HG03565 (cell line): ENCODE results near the gene MUS81.
"Not testable (repeated sequence)": the region's sequence is repeated elsewhere in the genome, so short reads cannot be mapped to it uniquely, and the experiment has no call there.

Experiments used
- ATAC-seq: cut with Tn5 transposase; IDR thresholded peaks from one replicate; pipeline ENCODE4 v1.9.1; 2021; ENCODE audit warnings: mild to moderate bottlenecking, moderate library complexity; ENCODE audit not compliant: unreplicated experiment

MUS81 gene, protein sequence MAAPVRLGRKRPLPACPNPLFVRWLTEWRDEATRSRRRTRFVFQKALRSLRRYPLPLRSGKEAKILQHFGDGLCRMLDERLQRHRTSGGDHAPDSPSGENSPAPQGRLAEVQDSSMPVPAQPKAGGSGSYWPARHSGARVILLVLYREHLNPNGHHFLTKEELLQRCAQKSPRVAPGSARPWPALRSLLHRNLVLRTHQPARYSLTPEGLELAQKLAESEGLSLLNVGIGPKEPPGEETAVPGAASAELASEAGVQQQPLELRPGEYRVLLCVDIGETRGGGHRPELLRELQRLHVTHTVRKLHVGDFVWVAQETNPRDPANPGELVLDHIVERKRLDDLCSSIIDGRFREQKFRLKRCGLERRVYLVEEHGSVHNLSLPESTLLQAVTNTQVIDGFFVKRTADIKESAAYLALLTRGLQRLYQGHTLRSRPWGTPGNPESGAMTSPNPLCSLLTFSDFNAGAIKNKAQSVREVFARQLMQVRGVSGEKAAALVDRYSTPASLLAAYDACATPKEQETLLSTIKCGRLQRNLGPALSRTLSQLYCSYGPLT

DNA sequence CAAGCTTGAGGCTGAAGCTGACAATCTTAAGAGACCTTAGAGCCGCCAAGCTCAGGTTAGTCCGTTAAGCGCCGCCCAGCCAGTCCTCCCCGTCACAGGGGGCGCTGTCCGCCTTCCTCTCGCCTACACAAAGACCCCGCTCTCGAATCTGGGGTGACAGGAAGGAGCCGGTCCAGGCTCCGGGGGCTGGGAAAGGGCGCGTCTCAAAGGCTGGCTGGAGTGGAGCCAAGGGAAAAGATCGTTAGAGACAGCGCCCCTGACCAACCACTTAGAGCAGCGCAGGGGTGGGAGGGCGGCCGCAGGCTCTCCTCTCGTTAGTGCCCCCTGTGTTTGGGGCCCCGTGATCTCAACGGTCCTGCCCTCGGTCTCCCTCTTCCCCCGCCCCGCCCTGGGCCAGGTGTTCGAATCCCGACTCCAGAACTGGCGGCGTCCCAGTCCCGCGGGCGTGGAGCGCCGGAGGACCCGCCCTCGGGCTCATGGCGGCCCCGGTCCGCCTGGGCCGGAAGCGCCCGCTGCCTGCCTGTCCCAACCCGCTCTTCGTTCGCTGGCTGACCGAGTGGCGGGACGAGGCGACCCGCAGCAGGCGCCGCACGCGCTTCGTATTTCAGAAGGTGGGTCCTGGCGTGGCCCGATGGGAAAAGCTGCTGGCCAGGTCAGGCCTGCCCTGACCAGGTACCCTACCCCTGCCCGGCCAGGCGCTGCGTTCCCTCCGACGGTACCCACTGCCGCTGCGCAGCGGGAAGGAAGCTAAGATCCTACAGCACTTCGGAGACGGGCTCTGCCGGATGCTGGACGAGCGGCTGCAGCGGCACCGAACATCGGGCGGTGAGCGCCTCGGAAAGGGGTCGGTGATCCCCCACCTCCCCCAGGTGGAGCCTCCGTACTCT, at the start of gene MUS81:
Gene MUS81 (plus strand): TSS at position 156 of the 887 bp plus-strand sequence. CDS start 321 bp downstream, at position 477.
- no peak for ATAC-seq

DNA sequence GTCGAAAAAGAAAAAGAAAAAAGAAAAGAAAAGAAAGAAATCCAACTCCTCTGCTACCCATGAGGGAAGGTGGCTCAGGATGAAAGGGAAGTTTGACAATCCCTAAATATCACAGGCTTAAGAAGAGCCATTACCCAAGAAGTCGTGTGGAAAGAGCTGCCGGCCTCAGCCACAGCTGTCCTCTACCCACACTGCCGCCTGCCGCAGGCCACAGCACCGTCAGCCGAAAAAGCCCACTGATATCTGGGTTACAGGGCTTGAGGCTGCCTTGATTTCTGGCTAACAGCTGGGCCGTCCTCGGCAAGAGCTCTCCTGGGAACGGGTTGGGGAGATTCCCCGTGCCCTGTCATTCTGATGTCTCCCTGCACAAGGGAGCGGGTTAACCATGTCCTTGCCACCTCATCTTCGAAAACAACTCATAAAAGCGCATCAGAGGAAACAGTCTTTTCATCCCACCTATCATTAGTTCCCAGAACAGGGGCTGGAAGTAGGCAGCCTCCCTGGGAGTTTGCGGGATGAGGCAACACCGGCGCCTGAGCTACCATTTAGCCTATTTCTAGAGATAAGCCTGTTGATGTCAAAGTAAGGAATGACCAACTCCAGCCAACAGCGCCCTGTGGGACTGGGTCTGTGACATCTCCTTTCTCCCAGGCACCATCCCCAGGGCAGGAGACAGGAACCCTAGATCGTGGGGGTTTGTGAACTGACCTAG, 48.3 kb upstream of the MUS81 start:
- no peak for ATAC-seq

- no peak for ATAC-seq
These were observed 45.9 kb upstream of the MUS81 start for GRCh38 chr11:65814131-65814985.

DNA sequence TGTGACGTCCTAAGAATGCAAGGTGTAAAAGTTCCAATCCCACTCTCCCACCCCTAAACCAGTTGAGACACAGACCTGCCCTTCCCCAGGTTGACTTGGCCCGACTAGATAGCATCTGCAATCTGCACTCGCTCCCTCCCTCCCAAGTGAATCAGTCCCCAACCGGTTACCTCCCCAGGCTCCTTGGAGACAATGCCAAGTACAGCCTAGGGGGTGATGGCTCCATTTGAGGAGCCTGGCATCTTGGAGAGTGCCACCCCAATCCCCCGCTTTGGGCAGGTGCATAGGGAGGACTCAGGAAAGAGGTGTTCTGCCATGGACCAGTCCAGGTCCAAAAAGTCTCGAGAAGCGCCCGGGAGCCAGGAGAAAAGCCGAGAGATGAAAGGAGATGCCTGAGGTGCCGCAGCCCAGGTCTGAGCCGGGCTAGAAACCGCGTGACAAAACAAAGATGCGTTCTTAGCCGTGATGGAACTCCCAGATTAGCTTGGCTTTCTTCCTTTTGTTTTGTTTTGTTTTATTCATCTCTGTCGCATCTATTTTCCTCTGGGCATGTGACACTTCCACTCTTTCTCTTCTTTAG, 45.2 kb upstream of the MUS81 start:
- ATAC-seq, result no peak

DNA sequence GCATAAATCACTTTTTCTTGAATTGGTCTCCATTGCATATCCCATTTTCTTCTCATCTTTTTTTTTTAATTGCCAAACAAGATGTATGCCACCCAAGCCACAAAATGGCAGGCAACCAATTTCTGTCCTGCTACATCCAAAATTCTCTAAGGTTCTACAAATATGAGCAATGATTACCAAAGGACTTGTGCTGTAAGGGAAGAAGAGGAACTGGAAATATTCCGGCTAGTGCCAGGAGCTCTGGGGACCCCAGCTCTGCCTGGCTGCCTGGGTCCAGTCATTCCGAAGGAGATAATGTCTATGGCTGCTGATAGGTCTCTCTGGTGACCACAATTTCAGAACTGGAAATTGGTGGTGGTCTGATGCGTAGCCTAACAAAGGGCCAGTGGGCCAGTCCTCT, 43.5 kb upstream of the MUS81 start:
- ATAC-seq, result no peak

- no peak for ATAC-seq
These were observed 42.9 kb upstream of the MUS81 start for GRCh38 chr11:65817312-65817834.

DNA sequence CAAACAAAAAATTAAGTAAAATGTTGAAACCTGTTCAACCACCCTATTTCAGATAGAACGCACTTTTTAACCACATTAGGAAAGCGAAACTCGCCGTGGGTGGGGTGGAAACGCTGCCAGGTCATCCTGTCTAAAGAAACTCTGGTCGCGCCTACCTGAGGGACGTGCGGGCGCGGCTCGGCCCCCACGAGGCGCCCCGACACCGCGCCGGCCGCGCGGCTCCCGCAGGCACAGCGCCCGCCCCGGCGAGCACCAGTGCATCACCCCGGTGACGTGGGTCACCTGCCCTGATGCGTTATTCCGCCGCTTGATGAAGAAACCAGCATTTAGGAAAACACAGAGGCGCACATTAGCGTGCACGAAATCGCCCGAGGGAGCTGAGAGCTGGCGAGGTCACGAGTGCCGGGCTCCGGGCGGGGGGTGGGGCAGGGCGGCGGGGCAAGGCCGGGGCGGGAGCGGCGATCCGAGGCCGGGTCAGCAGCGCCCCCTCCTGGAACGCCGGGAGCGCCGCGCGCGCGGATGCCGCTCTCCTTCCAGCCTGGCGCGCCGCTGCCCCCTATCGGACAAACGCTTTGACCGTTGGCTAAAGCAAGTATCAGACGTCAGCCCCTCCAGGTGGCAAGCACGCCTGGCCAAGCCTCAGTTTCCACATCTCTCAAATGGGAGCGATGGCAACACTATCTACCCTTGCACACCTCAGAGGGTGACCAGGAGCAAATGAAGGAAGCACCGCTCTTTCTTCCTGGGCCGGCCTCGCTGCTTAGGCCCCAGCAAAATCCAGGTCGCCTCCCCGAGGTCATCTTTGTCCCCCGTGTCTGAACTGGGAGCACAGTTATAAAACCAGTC, 42.2 kb upstream of the MUS81 start:
- ATAC-seq, result peak; percentile 72

- ATAC-seq, result no peak
These were observed 39.1 kb upstream of the MUS81 start for GRCh38 chr11:65821107-65821506.

- ATAC-seq, result no peak
These were observed 37.3 kb upstream of the MUS81 start for GRCh38 chr11:65822776-65823528.

- no peak for ATAC-seq
These were observed 33.1 kb upstream of the MUS81 start for GRCh38 chr11:65826984-65827735.

GRCh38 chr11:65829459-65829858, 30.8 kb upstream of the MUS81 start:
- no peak for ATAC-seq

- not testable (repeated sequence) for ATAC-seq
These were observed 28.0 kb upstream of the MUS81 start for GRCh38 chr11:65832231-65832630.

DNA sequence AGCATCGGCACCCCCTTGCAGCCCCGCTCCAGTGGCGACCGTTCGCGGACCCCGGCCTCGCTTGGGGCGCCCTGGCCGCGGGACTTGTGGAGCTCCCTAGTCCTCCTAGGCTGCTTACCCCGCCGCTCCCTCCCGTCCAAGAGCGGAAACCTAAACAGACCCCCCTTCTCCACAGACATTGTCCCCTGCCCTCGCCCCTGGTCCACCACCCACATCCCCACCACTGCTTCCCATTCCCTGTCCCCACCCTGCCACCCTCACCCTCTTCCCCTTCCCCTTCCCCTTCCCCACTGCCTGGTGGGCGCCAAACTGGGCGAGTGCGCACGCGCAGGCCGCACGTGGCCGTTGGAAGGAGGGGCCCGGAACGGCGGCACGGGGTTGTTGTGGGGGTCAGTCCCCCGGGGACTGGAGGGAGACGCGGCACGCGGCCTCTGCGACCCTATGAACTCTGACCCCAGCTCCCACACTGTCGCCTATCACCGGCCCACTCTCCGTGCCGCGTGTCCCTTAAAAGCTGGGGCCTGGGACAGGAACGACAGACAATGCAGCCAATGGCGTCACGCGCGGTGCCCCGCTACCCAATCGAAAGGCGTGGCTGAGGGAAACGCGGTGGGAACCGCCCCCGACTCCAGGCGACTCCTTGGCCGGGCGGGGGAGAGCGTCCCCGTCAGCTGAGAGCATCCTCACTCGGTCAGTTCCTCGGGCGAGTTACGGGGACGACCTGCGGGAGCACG, 26.8 kb upstream of the MUS81 start, which contains the start of gene SNX32:
Gene SNX32 (plus strand): TSS at position 667 of the 734 bp plus-strand sequence. CDS start 103 bp downstream, outside the sequence.
- ATAC-seq, result peak; percentile 78

GRCh38 chr11:65834202-65834601, 26.0 kb upstream of the MUS81 start:
- no peak for ATAC-seq

GRCh38 chr11:65842144-65842543, 18.1 kb upstream of the MUS81 start:
- no peak for ATAC-seq

- ATAC-seq, result no peak
These were observed 16.4 kb upstream of the MUS81 start for GRCh38 chr11:65843811-65844210.
